Prostate gland (tissue), 2 donors: ENCODE results near the gene OR2H1.

Experiments used
- CTCF ChIP-seq, 4 experiments: fragments of 200-600 bp in 2 of 4; fragments of 450-650 bp in 2 of 4; sonication (generic) in 2 of 4; IDR thresholded peaks; 1 replicate in 3 of 4; 2 replicates in 1 of 4; pipeline ENCODE4 v1.5.1; 2016 to 2019; ENCODE audit warnings: antibody characterized with exemption in 4 of 4, mild to moderate bottlenecking in 2 of 4, moderate library complexity in 2 of 4
- POLR2AphosphoS5 ChIP-seq: sonication (generic); formaldehyde crosslinking; IDR thresholded peaks from one replicate; pipeline ENCODE4 v1.6.1; 2017; ENCODE audit warnings: antibody characterized with exemption

DNA sequence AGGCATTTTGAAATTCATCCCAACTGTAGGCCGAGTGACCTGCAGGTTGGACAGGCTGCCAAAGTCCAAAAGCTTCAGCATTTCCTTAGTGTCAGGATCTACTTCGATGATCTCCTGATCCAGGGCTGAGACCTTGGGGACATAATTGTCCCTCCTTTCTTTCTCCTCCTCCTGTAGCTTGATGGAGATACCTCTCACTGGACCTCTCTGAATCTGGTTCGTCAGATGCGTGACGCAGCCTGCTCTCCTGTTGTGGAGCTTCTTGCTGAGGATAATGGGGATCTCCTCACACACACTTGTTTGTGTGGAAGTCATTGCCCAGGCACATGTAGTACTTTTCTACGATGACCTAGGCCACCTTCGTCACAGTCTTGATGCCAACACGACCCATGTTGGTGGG lies 32.3 kb downstream of the OR2H1 start:
- TF ChIP-seq CTCF (IDR thresholded peaks at IDR 0.05) (no peak), POLR2AphosphoS5 (no peak)
